ENCODE results near the gene JARID2. TPM values are rescaled to one million over a fixed set of nuclear protein-coding genes. Genes with fewer than 3 reads are reported as not detected.

Gene JARID2
- total RNA-seq, 3 donors from 2014 or later: 10.6 to 11.8 (median 11.4) TPM

DNA sequence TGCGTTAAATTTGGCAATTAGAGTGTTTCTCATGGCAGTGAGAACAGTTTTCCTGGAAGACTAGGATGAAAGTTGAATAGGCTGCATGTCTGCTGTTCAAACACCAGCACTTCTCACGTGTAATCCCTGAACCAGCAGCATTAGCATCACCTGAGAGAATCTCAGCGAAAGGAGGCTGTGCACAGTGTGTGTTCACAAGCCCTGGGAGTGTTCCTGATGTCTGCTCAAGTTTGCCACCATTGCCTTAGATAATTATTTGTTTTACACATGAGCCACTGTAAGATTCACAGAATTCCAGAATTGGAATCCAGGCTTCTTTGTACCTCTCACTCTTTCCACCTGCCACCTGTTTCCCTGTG is 117.3 kb downstream of the JARID2 start:
- ATAC-seq: peak; percentile 20
- Histone ChIP-seq H3K36me3 (ENCODE audit: low read depth) (no peaks in the 10 kb centered on the region), H3K4me3 (no peak overlapping the region), H3K9me3 (no peaks in the 10 kb centered on the region), H3K4me1 (ENCODE audit: low read depth) (peaks cover 22% of the 10 kb centered on the region)
- TF ChIP-seq, protein P1, sequence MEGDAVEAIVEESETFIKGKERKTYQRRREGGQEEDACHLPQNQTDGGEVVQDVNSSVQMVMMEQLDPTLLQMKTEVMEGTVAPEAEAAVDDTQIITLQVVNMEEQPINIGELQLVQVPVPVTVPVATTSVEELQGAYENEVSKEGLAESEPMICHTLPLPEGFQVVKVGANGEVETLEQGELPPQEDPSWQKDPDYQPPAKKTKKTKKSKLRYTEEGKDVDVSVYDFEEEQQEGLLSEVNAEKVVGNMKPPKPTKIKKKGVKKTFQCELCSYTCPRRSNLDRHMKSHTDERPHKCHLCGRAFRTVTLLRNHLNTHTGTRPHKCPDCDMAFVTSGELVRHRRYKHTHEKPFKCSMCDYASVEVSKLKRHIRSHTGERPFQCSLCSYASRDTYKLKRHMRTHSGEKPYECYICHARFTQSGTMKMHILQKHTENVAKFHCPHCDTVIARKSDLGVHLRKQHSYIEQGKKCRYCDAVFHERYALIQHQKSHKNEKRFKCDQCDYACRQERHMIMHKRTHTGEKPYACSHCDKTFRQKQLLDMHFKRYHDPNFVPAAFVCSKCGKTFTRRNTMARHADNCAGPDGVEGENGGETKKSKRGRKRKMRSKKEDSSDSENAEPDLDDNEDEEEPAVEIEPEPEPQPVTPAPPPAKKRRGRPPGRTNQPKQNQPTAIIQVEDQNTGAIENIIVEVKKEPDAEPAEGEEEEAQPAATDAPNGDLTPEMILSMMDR (IDR thresholded peaks at IDR 0.05): no peak
- DNase-seq: no peak
- intact Hi-C loops (cut with DNase I, micrococcal nuclease): no loop called here

DNA sequence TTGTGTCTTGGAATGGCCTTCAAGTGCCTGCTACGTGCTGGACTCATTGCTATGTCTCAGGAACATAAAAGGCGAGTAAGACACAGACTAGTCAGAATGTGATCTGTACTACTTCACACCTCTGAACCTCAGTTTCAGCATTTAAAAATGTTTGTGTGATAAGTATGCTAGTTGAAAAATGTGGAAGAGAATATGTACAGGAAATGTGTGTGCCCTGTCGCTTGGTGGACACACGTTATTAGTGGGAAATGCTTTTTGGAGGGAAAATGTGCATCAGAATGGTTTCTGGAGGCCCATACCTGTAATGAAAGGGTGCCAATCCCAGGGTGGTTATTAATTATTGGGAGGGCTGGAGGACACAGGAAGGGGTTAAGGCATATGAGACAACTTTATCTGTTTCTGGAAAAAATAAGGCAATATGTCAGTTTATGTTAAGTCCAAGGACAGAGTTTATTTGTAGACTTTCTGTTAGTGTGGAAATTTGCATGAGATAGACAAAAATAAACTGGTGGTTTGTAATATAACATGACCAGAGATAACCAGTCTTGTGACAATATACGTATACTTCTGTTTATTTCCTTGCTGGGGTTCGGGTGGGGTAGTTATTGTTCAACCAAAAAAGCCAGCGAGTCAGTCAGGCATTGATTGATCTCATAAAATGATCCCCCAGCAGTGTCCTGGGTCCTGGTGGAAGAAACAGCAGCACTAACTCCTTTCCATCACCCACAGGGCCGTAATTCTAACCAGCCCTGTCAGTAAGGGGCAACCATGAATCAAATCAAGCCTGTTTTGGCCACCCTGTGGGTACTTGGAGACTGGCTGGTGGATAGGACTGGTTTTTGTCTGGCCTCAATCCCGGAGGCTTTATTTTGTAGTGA is 117.9 kb downstream of the JARID2 start:
- peaks cover 22% of the 10 kb centered on the region for H3K4me1 ChIP-seq (ENCODE audit: low read depth)
- TF ChIP-seq, protein P1 (IDR thresholded peaks at IDR 0.05): no peak
- DNase-seq: no peak
- no peaks in the 10 kb centered on the region for H3K36me3 ChIP-seq (ENCODE audit: low read depth)
- intact Hi-C loops (cut with DNase I, micrococcal nuclease): no loop called here
- ATAC-seq: peak; percentile 41
- H3K4me3 ChIP-seq: no peak overlapping the region
- no peaks in the 10 kb centered on the region for H3K9me3 ChIP-seq

GRCh38 chr6:15364401-15365037 is 118.7 kb downstream of the JARID2 start:
- Histone ChIP-seq H3K9me3 (no peaks in the 10 kb centered on the region), H3K36me3 (ENCODE audit: low read depth) (no peaks in the 10 kb centered on the region), H3K4me3 (no peak overlapping the region), H3K4me1 (ENCODE audit: low read depth) (peaks cover 22% of the 10 kb centered on the region)
- intact Hi-C loops (cut with DNase I, micrococcal nuclease): no loop called here
- ATAC-seq (peak; percentile 4), DNase-seq (no peak)
- TF ChIP-seq, protein P1 (IDR thresholded peaks at IDR 0.05): no peak

- Histone ChIP-seq H3K36me3 (ENCODE audit: low read depth) (no peaks in the 10 kb centered on the region), H3K9me3 (no peaks in the 10 kb centered on the region), H3K4me1 (ENCODE audit: low read depth) (peaks cover 22% of the 10 kb centered on the region), H3K4me3 (no peak overlapping the region)
- ATAC-seq: peak; percentile 83
- peak; percentile 70 to 85 (median 79) for DNase-seq
- intact Hi-C loops (cut with DNase I, micrococcal nuclease): no loop called here
- TF ChIP-seq, protein P1 (IDR thresholded peaks at IDR 0.05): no peak
Measured at GRCh38 chr6:15365273-15365687, 119.4 kb downstream of the JARID2 start.

- DNase-seq (no peak), ATAC-seq (no peak)
- H3K4me1 ChIP-seq (ENCODE audit: low read depth): peaks cover 22% of the 10 kb centered on the region
- no peaks in the 10 kb centered on the region for H3K36me3 ChIP-seq (ENCODE audit: low read depth)
- no peak overlapping the region for H3K4me3 ChIP-seq
- intact Hi-C loops (cut with DNase I, micrococcal nuclease): no loop called here
- TF ChIP-seq, protein P1 (IDR thresholded peaks at IDR 0.05): no peak
- no peaks in the 10 kb centered on the region for H3K9me3 ChIP-seq
Measured at GRCh38 chr6:15366003-15366535, 120.2 kb downstream of the JARID2 start.

All from mucosa of descending colon (tissue), 3 donors.